Erythroblast (primary cell): ENCODE data around the gene ITPK1.

ENCODE experiments used
- GATA1 ChIP-seq: IDR thresholded peaks from 2 replicates; pipeline ENCODE4 v1.6.1; 2011; ENCODE audit warnings: low read depth, mild to moderate bottlenecking, control low read depth, low read length, moderate library complexity
- POLR2A ChIP-seq: IDR thresholded peaks from 2 replicates; pipeline ENCODE4 v1.6.1; 2011; ENCODE audit warnings: mild to moderate bottlenecking, low read length

DNA sequence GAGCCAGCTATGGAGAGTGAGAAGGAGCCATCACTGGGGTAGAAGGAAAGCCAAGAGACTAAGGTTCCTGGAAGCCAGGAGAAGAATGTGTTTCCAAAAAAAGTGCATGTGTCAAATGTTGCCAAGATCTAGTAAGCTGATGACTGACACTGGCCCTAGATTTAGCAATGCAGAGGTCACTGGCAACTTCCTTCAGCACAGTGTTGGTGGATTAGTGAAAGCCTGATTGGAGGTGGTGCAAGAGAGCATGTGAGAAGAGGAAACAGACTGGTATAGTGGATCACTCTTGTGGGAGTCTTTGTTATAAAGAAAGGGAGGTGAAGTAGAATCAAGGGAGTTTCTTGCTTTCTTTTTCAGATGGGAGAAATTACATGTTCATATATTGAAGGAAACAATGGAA is 226.8 kb downstream of the ITPK1 start:
- TF ChIP-seq POLR2A (no peak), GATA1 (no peak)
